ENCODE data around the gene PRXL2C. TPM values are rescaled to one million over a fixed set of nuclear protein-coding genes. Genes with fewer than 3 reads are reported as not detected.

The PRXL2C gene
- total RNA-seq, 3 donors from 2014 or later (not counting 1 experiment from before 2014, with no cell fraction given): 20.8 to 27.0 (median 22.1) TPM

DNA sequence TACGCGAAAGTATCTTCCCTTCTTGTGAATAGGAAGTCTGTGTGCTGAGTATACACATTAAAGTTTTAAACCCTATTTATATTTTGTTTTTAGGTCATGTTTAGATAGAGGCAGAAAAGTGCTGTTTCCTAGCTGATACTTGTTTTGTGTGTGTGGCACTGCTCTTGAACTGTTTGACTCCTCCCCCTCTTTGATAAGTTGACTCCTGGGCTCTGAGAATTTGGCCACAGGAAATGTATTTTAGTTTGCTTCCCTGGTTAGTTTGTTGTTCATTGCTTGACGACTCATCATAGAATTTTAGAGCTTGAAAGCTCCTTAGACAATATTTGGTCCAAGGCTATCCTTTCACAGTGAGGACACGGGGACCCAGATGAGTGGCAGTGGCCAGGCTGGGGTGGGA lies 33.5 kb downstream of the PRXL2C start:
- no peak for DNase-seq
- intact Hi-C loops (cut with micrococcal nuclease): no loop called here
- H3K27me3 Mint-ChIP-seq (ENCODE audit: low read depth in 2 of 2): peaks cover 34 to 42% of the 10 kb centered on the region in 2 donors
- H3K4me3 Mint-ChIP-seq: no peak overlapping the region
- Histone ChIP-seq H3K4me1 (ENCODE audit: control insufficient read depth, insufficient read depth, low read length) (peaks cover 13% of the 10 kb centered on the region), H3K27ac (ENCODE audit: low read length) (no peak overlapping the region), H3K27me3 (ENCODE audit: control insufficient read depth, insufficient read depth, low read length) (peaks cover 15% of the 10 kb centered on the region), H3K4me3 (ENCODE audit: low read length) (no peak overlapping the region), H3K9me3 (ENCODE audit: control insufficient read depth, insufficient read depth, low read length) (no peaks in the 10 kb centered on the region), H3K36me3 (ENCODE audit: control insufficient read depth, insufficient read depth, low read length) (no peaks in the 10 kb centered on the region)
- H3K9me3 Mint-ChIP-seq: no peaks in the 10 kb centered on the region
- no peaks in the 10 kb centered on the region for H3K36me3 Mint-ChIP-seq
- peaks cover 7 to 12% of the 10 kb centered on the region in 2 donors for H3K4me1 Mint-ChIP-seq
- 50% methylated on average over 2 of the region's 4 CpGs for WGBS (ENCODE audit: insufficient coverage)
- ATAC-seq: no peak
- no peak overlapping the region for H3K27ac Mint-ChIP-seq
- TF ChIP-seq, protein P1, sequence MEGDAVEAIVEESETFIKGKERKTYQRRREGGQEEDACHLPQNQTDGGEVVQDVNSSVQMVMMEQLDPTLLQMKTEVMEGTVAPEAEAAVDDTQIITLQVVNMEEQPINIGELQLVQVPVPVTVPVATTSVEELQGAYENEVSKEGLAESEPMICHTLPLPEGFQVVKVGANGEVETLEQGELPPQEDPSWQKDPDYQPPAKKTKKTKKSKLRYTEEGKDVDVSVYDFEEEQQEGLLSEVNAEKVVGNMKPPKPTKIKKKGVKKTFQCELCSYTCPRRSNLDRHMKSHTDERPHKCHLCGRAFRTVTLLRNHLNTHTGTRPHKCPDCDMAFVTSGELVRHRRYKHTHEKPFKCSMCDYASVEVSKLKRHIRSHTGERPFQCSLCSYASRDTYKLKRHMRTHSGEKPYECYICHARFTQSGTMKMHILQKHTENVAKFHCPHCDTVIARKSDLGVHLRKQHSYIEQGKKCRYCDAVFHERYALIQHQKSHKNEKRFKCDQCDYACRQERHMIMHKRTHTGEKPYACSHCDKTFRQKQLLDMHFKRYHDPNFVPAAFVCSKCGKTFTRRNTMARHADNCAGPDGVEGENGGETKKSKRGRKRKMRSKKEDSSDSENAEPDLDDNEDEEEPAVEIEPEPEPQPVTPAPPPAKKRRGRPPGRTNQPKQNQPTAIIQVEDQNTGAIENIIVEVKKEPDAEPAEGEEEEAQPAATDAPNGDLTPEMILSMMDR (IDR thresholded peaks at IDR 0.05): no peak

GRCh38 chr9:96620832-96621269 lies 34.3 kb downstream of the PRXL2C start:
- H3K9me3 ChIP-seq (ENCODE audit: control insufficient read depth, insufficient read depth, low read length): no peaks in the 10 kb centered on the region
- Mint-ChIP-seq H3K9me3 (no peaks in the 10 kb centered on the region), H3K4me1 (peaks cover 7 to 12% of the 10 kb centered on the region in 2 donors), H3K4me3 (peak overlapping the region; percentile 80), H3K36me3 (no peaks in the 10 kb centered on the region), H3K27ac (no peak overlapping the region), H3K27me3 (ENCODE audit: low read depth in 2 of 2) (peaks cover 34 to 50% of the 10 kb centered on the region in 2 donors)
- DNase-seq (no peak), ATAC-seq (no peak)
- H3K4me3 ChIP-seq (ENCODE audit: low read length): no peak overlapping the region
- WGBS (ENCODE audit: insufficient coverage): 44% methylated on average over 7 of the region's 7 CpGs
- H3K27me3 ChIP-seq (ENCODE audit: control insufficient read depth, insufficient read depth, low read length): peaks cover 15% of the 10 kb centered on the region
- H3K4me1 ChIP-seq (ENCODE audit: control insufficient read depth, insufficient read depth, low read length): peaks cover 13% of the 10 kb centered on the region
- H3K36me3 ChIP-seq (ENCODE audit: control insufficient read depth, insufficient read depth, low read length): no peaks in the 10 kb centered on the region
- TF ChIP-seq, protein P1 (IDR thresholded peaks at IDR 0.05): no peak
- no peak overlapping the region for H3K27ac ChIP-seq (ENCODE audit: low read length)
- intact Hi-C loops (cut with micrococcal nuclease): no loop called here

DNA sequence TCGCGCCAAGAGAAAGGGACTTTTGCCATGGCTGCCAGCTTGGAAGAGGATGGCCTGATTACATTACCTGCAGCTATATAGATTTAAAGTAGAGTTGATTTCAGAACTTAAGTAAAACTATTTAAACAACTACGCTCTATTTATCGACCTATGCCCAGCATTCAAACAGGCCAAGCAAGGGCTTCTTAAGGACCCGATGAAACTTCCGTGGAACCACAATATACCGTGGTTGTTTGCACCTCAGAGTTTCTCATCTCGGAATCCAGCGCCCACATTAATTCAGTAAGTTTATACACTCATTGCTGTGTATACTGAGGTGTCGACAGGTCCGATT lies 35.0 kb downstream of the PRXL2C start:
- no peak overlapping the region for H3K4me3 ChIP-seq (ENCODE audit: low read length)
- no peaks in the 10 kb centered on the region for H3K36me3 ChIP-seq (ENCODE audit: control insufficient read depth, insufficient read depth, low read length)
- 69% methylated on average over 9 of the region's 11 CpGs for WGBS (ENCODE audit: insufficient coverage)
- Mint-ChIP-seq H3K27me3 (ENCODE audit: low read depth in 2 of 2) (peaks cover 39 to 56% of the 10 kb centered on the region in 2 donors), H3K9me3 (no peaks in the 10 kb centered on the region), H3K27ac (no peak overlapping the region), H3K36me3 (no peaks in the 10 kb centered on the region), H3K4me1 (peaks cover 7 to 12% of the 10 kb centered on the region in 2 donors), H3K4me3 (peak overlapping the region; percentile 80)
- intact Hi-C loops (cut with micrococcal nuclease): no loop called here
- H3K27ac ChIP-seq (ENCODE audit: low read length): no peak overlapping the region
- TF ChIP-seq, protein P1 (IDR thresholded peaks at IDR 0.05): no peak
- H3K4me1 ChIP-seq (ENCODE audit: control insufficient read depth, insufficient read depth, low read length): peaks cover 13% of the 10 kb centered on the region
- DNase-seq: no peak
- peaks cover 15% of the 10 kb centered on the region for H3K27me3 ChIP-seq (ENCODE audit: control insufficient read depth, insufficient read depth, low read length)
- ATAC-seq: no peak
- H3K9me3 ChIP-seq (ENCODE audit: control insufficient read depth, insufficient read depth, low read length): no peaks in the 10 kb centered on the region

GRCh38 chr9:96619491-96620180 lies 35.5 kb downstream of the PRXL2C start, which contains the start of gene CDC14B:
Gene CDC14B (minus strand): TSS chr9:96619843. CDS start chr9:96619378, 465 bp downstream.
- TF ChIP-seq, protein P1 (IDR thresholded peaks at IDR 0.05): no peak
- WGBS (ENCODE audit: insufficient coverage): 1% methylated on average over 66 of the region's 66 CpGs
- peaks cover 15% of the 10 kb centered on the region for H3K27me3 ChIP-seq (ENCODE audit: control insufficient read depth, insufficient read depth, low read length)
- DNase-seq: peak; percentile 46 to 81
- H3K27me3 Mint-ChIP-seq (ENCODE audit: low read depth in 2 of 2): peaks cover 44 to 58% of the 10 kb centered on the region in 2 donors
- no peaks in the 10 kb centered on the region for H3K9me3 ChIP-seq (ENCODE audit: control insufficient read depth, insufficient read depth, low read length)
- H3K36me3 ChIP-seq (ENCODE audit: control insufficient read depth, insufficient read depth, low read length): no peaks in the 10 kb centered on the region
- peak within 1 kb of the TSS; percentile 80 for H3K4me3 Mint-ChIP-seq
- H3K27ac ChIP-seq (ENCODE audit: low read length): no peak within 1 kb of the TSS
- H3K9me3 Mint-ChIP-seq: no peaks in the 10 kb centered on the region
- intact Hi-C loops (cut with micrococcal nuclease): no loop called here
- peak within 1 kb of the TSS; percentile 20 for H3K4me3 ChIP-seq (ENCODE audit: low read length)
- peaks cover 13% of the 10 kb centered on the region for H3K4me1 ChIP-seq (ENCODE audit: control insufficient read depth, insufficient read depth, low read length)
- peaks cover 7 to 12% of the 10 kb centered on the region in 2 donors for H3K4me1 Mint-ChIP-seq
- H3K27ac Mint-ChIP-seq: no peak within 1 kb of the TSS
- ATAC-seq: peak; percentile 84 to 88 (median 88)
- H3K36me3 Mint-ChIP-seq: no peaks in the 10 kb centered on the region

All from natural killer cell (primary cell).